Endodermal cell (in vitro differentiated cells): ENCODE data around the gene ZNF184. TPM values are rescaled to one million over a fixed set of nuclear protein-coding genes. Genes with fewer than 3 reads are reported as not detected.
A peak's percentile ranks its signal among the peaks of the same experiment; 100 is the strongest.

ENCODE experiments used
- DNase-seq: peaks from one replicate; pipeline ENCODE4 v3.0.0-alpha.2; 2017
- H3K27ac ChIP-seq: 2 replicates; pipeline ENCODE4 v1.5.1; 2013; ENCODE audit warnings: mild to moderate bottlenecking, low read depth, low read length, moderate library complexity
- H3K27me3 ChIP-seq: 2 replicates; pipeline ENCODE4 v1.6.1; 2013; ENCODE audit warnings: mild to moderate bottlenecking, low read length, moderate library complexity; ENCODE audit not compliant: insufficient read depth, control insufficient read depth, poor library complexity, severe bottlenecking
- H3K36me3 ChIP-seq: 2 replicates; pipeline ENCODE4 v1.7.0; 2013; ENCODE audit warnings: mild to moderate bottlenecking, low read length, moderate library complexity; ENCODE audit not compliant: control insufficient read depth, insufficient read depth
- H3K4me1 ChIP-seq: one replicate; pipeline ENCODE4 v1.7.0; 2013; ENCODE audit warnings: low read length; ENCODE audit not compliant: control insufficient read depth, insufficient read depth
- H3K4me3 ChIP-seq: 2 replicates; pipeline ENCODE4 v1.5.1; 2013; ENCODE audit warnings: mild to moderate bottlenecking, low read length, moderate library complexity
- H3K9ac ChIP-seq: 2 replicates; pipeline ENCODE4 v1.6.1; 2013; ENCODE audit warnings: mild to moderate bottlenecking, low read length, moderate library complexity; ENCODE audit not compliant: poor library complexity, severe bottlenecking; ENCODE audit errors: extremely low read depth
- H3K9me3 ChIP-seq: 2 replicates; pipeline ENCODE4 v1.6.1; 2013; ENCODE audit warnings: mild to moderate bottlenecking, low read length, moderate library complexity; ENCODE audit not compliant: control insufficient read depth
- H3K27ac Mint-ChIP-seq: 2 replicates; pipeline ENCODE4 v1.8.0; 2020; ENCODE audit warnings: mixed read lengths
- H3K27me3 Mint-ChIP-seq: 2 replicates; pipeline ENCODE4 v1.8.0; 2021; ENCODE audit warnings: mild to moderate bottlenecking, mixed read lengths; ENCODE audit not compliant: insufficient read depth
- H3K36me3 Mint-ChIP-seq: 2 replicates; pipeline ENCODE4 v1.8.0; 2020; ENCODE audit warnings: low read depth, mixed read lengths
- H3K4me1 Mint-ChIP-seq: 2 replicates; pipeline ENCODE4 v1.8.0; 2020; ENCODE audit warnings: mixed read lengths
- H3K4me3 Mint-ChIP-seq: 2 replicates; pipeline ENCODE4 v1.8.0; 2020; ENCODE audit warnings: mild to moderate bottlenecking, moderate library complexity, mixed read lengths
- H3K9me3 Mint-ChIP-seq: 2 replicates; pipeline ENCODE4 v1.8.0; 2020; ENCODE audit warnings: mild to moderate bottlenecking, mixed read lengths
- CTCF ChIP-seq: fragments of 200-600 bp; sonication (generic); conservative IDR thresholded peaks from 2 replicates; pipeline ENCODE4 v1.5.0; 2021; ENCODE audit warnings: antibody characterized with exemption, mild to moderate bottlenecking
- WGBS, 2 experiments: methylation state at CpG; one replicate each; pipeline versions ENCODE4 v1.1.5 to v1.1.7; 2013; ENCODE audit warnings: missing lambda C conversion rate in 2 of 2, mixed read lengths in 1 of 2; ENCODE audit not compliant: insufficient coverage in 1 of 2, insufficient read length in 1 of 2; 5-methylcytosine and 5-hydroxymethylcytosine counted together
- total RNA-seq, 2 donors: library from RNA; stranded (reverse); fragmentation: NEBNext Ultra II Directional in 1 of 2; extraction: Animal tissue kit (Norgen Biotek cat#: 25700) in 1 of 2; gene quantifications; 2 replicates in 1 of 2; 3 replicates in 1 of 2; pipeline ENCODE4 v1.2.1, GENCODE V29; 2021

ZNF184 gene
- total RNA-seq, 2 donors from 2014 or later, result 9.2 to 16.5 TPM

- H3K36me3 Mint-ChIP-seq, result peaks cover 24% of the 10 kb centered on the region
- H3K27me3 ChIP-seq, result no peaks in the 10 kb centered on the region
- H3K27ac ChIP-seq, result peak overlapping the region; percentile 94
- peaks cover 16% of the 10 kb centered on the region for H3K4me1 Mint-ChIP-seq
- peak overlapping the region; percentile 96 for H3K4me3 ChIP-seq
- DNase-seq, result no peak
- H3K27me3 Mint-ChIP-seq, result peaks cover 11% of the 10 kb centered on the region
- H3K9ac ChIP-seq, result peak overlapping the region; percentile 96
- peaks cover 27% of the 10 kb centered on the region for H3K36me3 ChIP-seq
- no peak for TF ChIP-seq CTCF
- WGBS, 2 experiments, result 2 to 4% methylated on average over 9 to 13 of the region's 13 CpGs
- H3K27ac Mint-ChIP-seq, result peak overlapping the region; percentile 99
- H3K9me3 ChIP-seq, result peaks cover 5% of the 10 kb centered on the region
- H3K4me1 ChIP-seq, result no peaks in the 10 kb centered on the region
- H3K4me3 Mint-ChIP-seq, result peak overlapping the region; percentile 99
- H3K9me3 Mint-ChIP-seq, result no peaks in the 10 kb centered on the region
Measured at GRCh38 chr6:27472182-27472616, 706 bp downstream of the ZNF184 start.

DNA sequence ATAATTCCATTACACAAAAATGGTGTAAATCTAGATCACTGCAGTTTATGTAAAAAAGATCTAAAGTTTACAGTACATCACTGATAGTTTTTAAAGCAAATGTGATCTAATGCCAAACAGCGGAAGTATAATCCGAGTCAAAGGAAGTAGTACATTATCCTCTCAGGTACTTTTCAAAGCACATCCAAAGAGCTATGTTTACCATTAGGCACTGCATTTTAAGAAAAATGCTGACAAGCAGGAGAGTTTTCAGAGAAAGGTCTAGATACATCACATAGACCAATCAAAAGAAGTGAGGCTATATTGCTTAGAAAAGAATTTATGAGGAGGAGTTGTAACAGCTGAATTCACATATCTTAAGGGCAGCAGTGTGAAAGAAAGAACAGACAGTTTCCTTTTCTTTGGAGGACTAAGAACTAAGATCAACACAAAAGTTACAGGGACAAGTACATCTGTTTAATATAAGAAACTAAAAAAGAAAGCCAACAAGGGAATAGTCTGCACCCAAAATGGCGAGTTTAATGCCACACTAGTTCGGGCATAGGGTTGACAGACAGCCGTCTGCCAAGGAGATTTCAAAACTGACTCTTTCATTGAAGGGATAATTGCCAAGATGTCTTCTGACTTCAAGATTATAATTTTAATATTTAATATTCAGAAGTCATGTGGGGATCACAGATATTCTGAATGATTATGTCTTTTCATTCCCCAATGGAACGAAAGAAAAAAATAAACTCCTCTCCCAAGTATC, 1.4 kb downstream of the ZNF184 start:
- Histone ChIP-seq H3K9ac (peak overlapping the region; percentile 96), H3K4me3 (peak overlapping the region; percentile 96), H3K36me3 (peaks cover 34% of the 10 kb centered on the region), H3K9me3 (peaks cover 5% of the 10 kb centered on the region), H3K27me3 (no peaks in the 10 kb centered on the region), H3K4me1 (no peaks in the 10 kb centered on the region), H3K27ac (no peak overlapping the region)
- H3K4me1 Mint-ChIP-seq, result peaks cover 12% of the 10 kb centered on the region
- peaks cover 31% of the 10 kb centered on the region for H3K36me3 Mint-ChIP-seq
- peak overlapping the region; percentile 99 for H3K4me3 Mint-ChIP-seq
- no peak for DNase-seq
- peak overlapping the region; percentile 99 for H3K27ac Mint-ChIP-seq
- no peak for TF ChIP-seq CTCF
- H3K27me3 Mint-ChIP-seq, result peaks cover 11% of the 10 kb centered on the region
- 72 to 93% methylated on average over 5 to 6 of the region's 6 CpGs for WGBS, 2 experiments
- H3K9me3 Mint-ChIP-seq, result no peaks in the 10 kb centered on the region

- H3K4me3 Mint-ChIP-seq, result no peak overlapping the region
- H3K36me3 ChIP-seq, result peaks cover 38% of the 10 kb centered on the region
- no peak for DNase-seq
- H3K4me1 ChIP-seq, result no peaks in the 10 kb centered on the region
- no peak overlapping the region for H3K9ac ChIP-seq
- H3K27ac Mint-ChIP-seq, result no peak overlapping the region
- 86 to 91% methylated on average over 2 of the region's 2 CpGs for WGBS, 2 experiments
- peaks cover 6% of the 10 kb centered on the region for H3K9me3 Mint-ChIP-seq
- peaks cover 2% of the 10 kb centered on the region for H3K27me3 Mint-ChIP-seq
- no peaks in the 10 kb centered on the region for H3K27me3 ChIP-seq
- peaks cover 12% of the 10 kb centered on the region for H3K4me1 Mint-ChIP-seq
- H3K27ac ChIP-seq, result no peak overlapping the region
- peaks cover 43% of the 10 kb centered on the region for H3K36me3 Mint-ChIP-seq
- no peak overlapping the region for H3K4me3 ChIP-seq
- TF ChIP-seq CTCF, result no peak
- H3K9me3 ChIP-seq, result peaks cover 13% of the 10 kb centered on the region
Measured at GRCh38 chr6:27470023-27470422, 2.9 kb downstream of the ZNF184 start.
